HS-5 (cell line): ENCODE results near the gene PSTPIP1.
A peak's percentile ranks its signal among the peaks of the same experiment; 100 is the strongest.

ENCODE experiments used
- DNase-seq: peaks from one replicate; pipeline ENCODE4 v3.0.0-alpha.2; 2012; ENCODE audit warnings: low read depth

The PSTPIP1 gene

GRCh38 chr15:77019521-77020331, 24.8 kb downstream of the PSTPIP1 start:
- no peak for DNase-seq

- DNase-seq = no peak
Measured at GRCh38 chr15:77020348-77021087, 25.6 kb downstream of the PSTPIP1 start.

GRCh38 chr15:77021088-77021481, 26.2 kb downstream of the PSTPIP1 start:
- DNase-seq = no peak

GRCh38 chr15:77021803-77022381, 27.0 kb downstream of the PSTPIP1 start:
- peak; percentile 66 for DNase-seq

- no peak for DNase-seq
Measured at GRCh38 chr15:77022646-77023575, 28.0 kb downstream of the PSTPIP1 start.

- DNase-seq = no peak
Measured at GRCh38 chr15:77023576-77024272, 28.8 kb downstream of the PSTPIP1 start.

GRCh38 chr15:77024273-77025082, 29.6 kb downstream of the PSTPIP1 start:
- no peak for DNase-seq

- no peak for DNase-seq
Measured at GRCh38 chr15:77025083-77025901, 30.4 kb downstream of the PSTPIP1 start.

GRCh38 chr15:77025941-77026411, 31.1 kb downstream of the PSTPIP1 start:
- no peak for DNase-seq

GRCh38 chr15:77026501-77027110, 31.7 kb downstream of the PSTPIP1 start:
- no peak for DNase-seq

- DNase-seq = no peak
Measured at GRCh38 chr15:77027111-77027696, 32.3 kb downstream of the PSTPIP1 start.

GRCh38 chr15:77027697-77028450, 32.9 kb downstream of the PSTPIP1 start:
- DNase-seq = no peak

- DNase-seq = no peak
Measured at GRCh38 chr15:77028451-77029165, 33.7 kb downstream of the PSTPIP1 start.

GRCh38 chr15:77029166-77030047, 34.5 kb downstream of the PSTPIP1 start:
- no peak for DNase-seq

- no peak for DNase-seq
Measured at GRCh38 chr15:77030048-77030927, 35.4 kb downstream of the PSTPIP1 start.
